Hematopoietic multipotent progenitor cell (in vitro differentiated cells): ENCODE measurements around the gene RASA4B. TPM values are rescaled to one million over a fixed set of nuclear protein-coding genes. Genes with fewer than 3 reads are reported as not detected.
"Not testable (repeated sequence)": the region's sequence is repeated elsewhere in the genome, so short reads cannot be mapped to it uniquely, and the experiment has no call there.

ENCODE experiments used
- DNase-seq, 3 donors: peaks; one replicate each; pipeline ENCODE4 v3.0.0-alpha.2; 2011 to 2015; ENCODE audit warnings: low read depth in 2 of 3, low spot score in 2 of 3
- total RNA-seq: library from RNA; depleted of rRNA; stranded (reverse); fragments of >200 nt; gene quantifications from one replicate; pipeline ENCODE4 v1.2.3, GENCODE V29; 2012

The RASA4B gene
- total RNA-seq, 1 donor: 14.8 TPM

- DNase-seq: peak in 1 of 3 donors; percentile 95
Measured at GRCh38 chr7:102512642-102513221, 4.8 kb downstream of the RASA4B start.

DNA sequence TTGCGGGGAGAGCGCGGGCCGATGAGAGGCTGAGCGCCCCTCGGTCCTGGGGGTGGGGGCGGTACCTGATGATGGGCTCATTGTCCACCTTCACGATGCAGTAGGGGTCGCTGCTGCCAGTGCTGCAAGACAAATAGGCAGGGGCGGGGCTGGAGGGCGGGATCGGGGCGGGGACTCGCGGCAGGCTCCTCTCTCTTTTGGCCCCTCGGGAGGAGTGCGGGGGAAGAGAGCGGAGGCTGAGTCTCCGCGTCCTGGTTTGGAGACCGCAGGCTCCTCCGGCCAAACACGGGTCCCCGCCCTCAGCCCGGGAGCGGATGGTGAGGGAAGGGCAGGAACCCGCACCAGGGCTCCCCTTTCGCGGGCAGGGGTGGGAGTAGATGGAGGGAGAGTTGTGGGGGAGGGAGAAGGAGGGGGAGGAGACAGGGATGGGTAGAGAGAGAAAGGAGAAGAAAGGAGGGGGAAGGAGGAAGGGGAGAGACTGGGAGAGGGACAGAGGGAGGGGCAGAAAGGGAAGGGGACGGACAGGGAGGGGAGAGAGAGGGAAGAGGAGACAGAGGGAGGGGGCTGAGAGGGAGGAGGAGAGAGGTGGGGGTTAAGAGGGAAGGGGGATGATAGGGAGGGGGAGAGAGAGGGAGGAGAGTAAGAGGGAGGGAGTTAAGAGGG, 5.6 kb downstream of the RASA4B start:
- not testable (repeated sequence) for DNase-seq

GRCh38 chr7:102510575-102510974, 7.0 kb downstream of the RASA4B start:
- DNase-seq: not testable (repeated sequence)

- not testable (repeated sequence) for DNase-seq
Measured at GRCh38 chr7:102507410-102508088, 10.0 kb downstream of the RASA4B start.

- not testable (repeated sequence) for DNase-seq
Measured at GRCh38 chr7:102505298-102506185, 12.0 kb downstream of the RASA4B start.

DNA sequence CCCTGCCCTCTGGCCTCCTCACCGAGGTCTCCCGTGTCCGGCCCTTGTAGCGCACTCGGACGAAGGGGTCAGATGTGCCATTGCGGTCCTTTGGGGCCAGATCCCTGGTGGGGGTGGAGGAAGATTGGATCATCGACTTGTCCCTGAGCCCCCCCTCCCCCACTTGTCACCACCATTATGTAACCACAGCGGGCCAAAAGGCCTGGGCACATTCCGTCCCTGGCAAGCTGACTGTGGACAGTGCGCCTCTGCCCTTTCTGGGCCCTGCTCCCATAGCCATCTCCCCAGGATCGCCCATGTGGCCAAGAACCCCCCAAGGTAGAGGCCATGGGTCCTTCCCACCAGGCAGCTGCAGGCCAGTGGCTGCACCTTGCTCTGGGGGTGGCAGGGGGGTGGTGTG, 14.4 kb downstream of the RASA4B start:
- not testable (repeated sequence) for DNase-seq

GRCh38 chr7:102498321-102498720, 19.3 kb downstream of the RASA4B start:
- DNase-seq: not testable (repeated sequence)

GRCh38 chr7:102497308-102497707, 20.3 kb downstream of the RASA4B start:
- not testable (repeated sequence) for DNase-seq

DNA sequence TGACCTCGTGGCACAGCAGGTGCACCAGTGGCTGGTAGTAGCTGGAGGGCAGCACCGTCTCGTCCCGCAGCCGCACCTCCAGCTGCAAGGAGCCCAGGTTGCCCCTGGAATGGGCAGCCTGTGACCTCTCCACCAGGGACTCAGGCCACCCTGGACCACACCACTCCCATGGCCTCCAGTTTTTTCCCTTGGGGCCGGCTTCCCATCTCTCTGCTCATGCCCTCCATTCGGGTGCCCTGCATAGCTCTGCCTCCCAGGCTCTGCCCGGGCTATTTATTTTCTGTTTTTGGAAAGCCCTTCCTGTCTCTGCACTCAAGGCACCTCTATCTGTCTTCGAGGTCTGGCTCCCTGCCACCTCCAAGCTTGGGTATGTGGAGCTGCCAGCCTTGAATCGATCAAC, 20.7 kb downstream of the RASA4B start:
- not testable (repeated sequence) for DNase-seq

- DNase-seq: not testable (repeated sequence)
Measured at GRCh38 chr7:102494473-102495149, 23.0 kb downstream of the RASA4B start.

- not testable (repeated sequence) for DNase-seq
Measured at GRCh38 chr7:102494026-102494425, 23.6 kb downstream of the RASA4B start.

DNA sequence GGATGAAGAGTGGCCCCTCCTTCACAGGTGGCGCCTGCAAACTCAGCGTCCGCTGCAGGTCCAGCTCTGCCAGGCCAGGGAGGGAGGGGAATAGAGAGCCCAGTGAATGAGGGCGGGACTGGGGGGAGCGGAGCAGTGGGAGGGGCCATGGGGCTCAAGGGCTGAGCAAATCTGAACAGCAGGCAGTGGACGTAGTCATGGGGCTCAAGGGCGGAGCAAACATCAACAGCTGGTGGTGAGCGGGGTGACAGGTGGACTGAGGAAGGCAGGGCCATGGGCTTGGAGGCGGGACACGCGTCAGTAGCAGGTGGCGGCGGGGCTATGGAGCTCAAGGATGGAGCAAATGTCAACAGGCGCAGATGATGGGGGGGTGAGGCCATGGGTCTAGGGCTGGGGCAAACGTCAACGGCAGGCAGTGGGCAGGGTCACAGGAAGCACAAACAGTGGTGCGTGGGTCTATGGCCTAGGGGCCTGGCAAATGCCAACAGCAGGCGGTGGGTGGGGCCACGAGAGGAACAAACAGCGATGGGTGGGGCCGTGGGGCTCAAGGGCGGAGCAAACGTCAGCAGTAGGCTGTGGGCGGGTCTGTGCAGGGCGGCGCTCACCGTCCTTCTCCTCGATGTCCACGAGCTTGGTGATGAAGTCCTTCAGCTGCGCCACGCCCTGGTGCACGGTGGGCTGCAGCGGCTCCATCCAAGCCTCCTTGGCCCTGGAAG, 24.2 kb downstream of the RASA4B start:
- peak in 1 of 3 donors; percentile 14 for DNase-seq

- DNase-seq: not testable (repeated sequence)
Measured at GRCh38 chr7:102490529-102491075, 27.0 kb downstream of the RASA4B start.

DNA sequence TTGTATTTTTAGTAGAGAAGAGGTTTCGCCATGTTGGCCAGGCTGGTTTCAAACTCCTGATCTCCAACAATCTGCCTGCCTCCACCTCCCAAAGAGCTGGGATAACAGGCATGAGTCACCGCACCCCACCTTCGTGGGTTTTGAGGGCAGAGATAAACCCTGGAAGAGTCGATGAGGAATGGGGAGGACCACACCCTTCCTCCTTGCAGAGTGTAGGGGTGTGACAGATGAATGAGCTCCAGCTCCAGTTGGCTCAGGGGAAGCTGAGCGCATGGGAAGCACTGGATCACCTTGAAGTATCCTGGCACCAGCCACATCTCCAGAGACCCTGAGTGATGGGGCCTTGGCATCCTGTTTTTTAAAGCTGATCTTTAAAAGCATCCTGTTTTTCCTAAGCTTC, 33.3 kb downstream of the RASA4B start:
- not testable (repeated sequence) for DNase-seq

- DNase-seq: not testable (repeated sequence)
Measured at GRCh38 chr7:102481962-102482361, 35.6 kb downstream of the RASA4B start.

- not testable (repeated sequence) for DNase-seq
Measured at GRCh38 chr7:102479982-102480637, 37.5 kb downstream of the RASA4B start.

- DNase-seq: not testable (repeated sequence)
Measured at GRCh38 chr7:102479209-102479584, 38.4 kb downstream of the RASA4B start.

DNA sequence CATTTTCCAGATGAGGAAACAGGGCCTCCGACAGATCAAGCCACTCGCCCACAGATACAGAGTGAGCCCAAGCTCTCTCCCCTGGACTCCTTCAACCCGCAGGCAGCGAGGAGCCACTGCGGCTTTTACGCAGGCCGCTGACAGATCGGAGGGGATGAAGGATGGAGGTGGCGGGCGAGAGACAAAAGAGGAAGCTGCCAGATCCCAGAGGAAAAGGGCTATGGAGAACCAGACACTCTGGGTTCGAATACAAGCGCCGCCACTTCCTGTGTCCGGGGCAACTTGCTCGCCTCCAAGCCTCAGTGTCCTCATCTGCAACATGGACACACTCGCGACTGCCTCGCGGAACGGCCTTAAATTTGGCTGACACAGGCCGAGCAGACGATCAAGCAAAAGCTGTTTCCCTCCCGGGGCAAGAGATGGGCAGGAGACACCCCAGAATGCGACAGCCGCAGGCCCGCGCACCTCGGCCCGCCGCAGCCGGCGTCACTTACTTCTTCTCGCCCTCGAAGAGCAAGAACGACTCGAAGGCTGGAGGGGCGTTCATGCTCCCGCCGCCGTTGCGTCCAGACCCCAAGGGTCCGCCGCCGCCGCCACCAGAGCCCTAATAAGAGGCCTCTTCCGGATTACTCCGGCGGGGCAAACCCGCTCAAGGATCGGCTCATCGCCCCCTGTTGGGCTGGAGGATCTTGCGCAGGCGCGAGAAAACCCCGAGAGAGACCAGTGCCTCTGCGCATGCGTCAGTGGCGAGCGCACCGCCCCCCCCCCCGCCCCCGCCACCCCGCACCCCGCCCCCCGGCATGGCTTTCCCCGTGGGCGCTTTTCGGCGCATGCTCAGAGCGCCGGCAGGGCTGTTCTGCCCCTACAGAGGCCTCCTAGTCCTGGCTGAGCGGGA, 39.0 kb downstream of the RASA4B start, which contains the start of gene POLR2J:
Gene POLR2J (minus strand): TSS at position 609 of the 895 bp plus-strand sequence. CDS start 62 bp downstream, at position 547.
- peak; percentile 22 to 89 (median 62) for DNase-seq
